Epithelial cell of esophagus (primary cell): ENCODE results near the gene GALNS.
"Not testable (repeated sequence)": the region's sequence is repeated elsewhere in the genome, so short reads cannot be mapped to it uniquely, and the experiment has no call there.

Source experiments
- DNase-seq: peaks from one replicate; pipeline ENCODE4 v3.0.0; 2010; ENCODE audit warnings: low read depth
- H3K4me3 ChIP-seq: 2 replicates; pipeline ENCODE4 v1.5.1; 2011; ENCODE audit warnings: mild to moderate bottlenecking, low read length, control low read depth
- TF ChIP-seq, protein P1 (sequence below): IDR thresholded peaks from 2 replicates; pipeline ENCODE4 v1.5.1; 2011; ENCODE audit warnings: low read depth, mild to moderate bottlenecking, low read length, control low read depth, inconsistent platforms; ENCODE audit not compliant: insufficient read depth; ENCODE audit errors: missing control alignments

GALNS gene

DNA sequence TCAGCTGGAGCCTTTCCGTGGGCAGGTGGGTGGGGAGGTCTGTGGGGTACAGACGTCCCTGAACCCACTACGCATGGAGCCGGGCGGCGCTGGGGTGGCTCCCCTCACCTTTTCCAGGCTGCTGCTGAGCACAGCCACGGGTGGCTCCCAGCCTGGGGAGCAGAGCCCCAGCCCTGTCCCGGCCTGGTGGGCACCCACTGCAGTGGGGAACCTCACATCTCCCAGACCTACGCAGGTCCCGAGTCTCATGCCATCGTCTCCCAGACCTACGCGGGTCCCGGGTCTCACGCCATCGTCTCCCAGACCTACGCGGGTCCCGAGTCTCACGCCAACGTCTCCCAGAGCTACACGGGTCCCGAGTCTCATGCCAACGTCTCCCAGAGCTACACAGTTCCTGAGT, 28.0 kb downstream of the GALNS start:
- TF ChIP-seq, protein P1, sequence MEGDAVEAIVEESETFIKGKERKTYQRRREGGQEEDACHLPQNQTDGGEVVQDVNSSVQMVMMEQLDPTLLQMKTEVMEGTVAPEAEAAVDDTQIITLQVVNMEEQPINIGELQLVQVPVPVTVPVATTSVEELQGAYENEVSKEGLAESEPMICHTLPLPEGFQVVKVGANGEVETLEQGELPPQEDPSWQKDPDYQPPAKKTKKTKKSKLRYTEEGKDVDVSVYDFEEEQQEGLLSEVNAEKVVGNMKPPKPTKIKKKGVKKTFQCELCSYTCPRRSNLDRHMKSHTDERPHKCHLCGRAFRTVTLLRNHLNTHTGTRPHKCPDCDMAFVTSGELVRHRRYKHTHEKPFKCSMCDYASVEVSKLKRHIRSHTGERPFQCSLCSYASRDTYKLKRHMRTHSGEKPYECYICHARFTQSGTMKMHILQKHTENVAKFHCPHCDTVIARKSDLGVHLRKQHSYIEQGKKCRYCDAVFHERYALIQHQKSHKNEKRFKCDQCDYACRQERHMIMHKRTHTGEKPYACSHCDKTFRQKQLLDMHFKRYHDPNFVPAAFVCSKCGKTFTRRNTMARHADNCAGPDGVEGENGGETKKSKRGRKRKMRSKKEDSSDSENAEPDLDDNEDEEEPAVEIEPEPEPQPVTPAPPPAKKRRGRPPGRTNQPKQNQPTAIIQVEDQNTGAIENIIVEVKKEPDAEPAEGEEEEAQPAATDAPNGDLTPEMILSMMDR: no peak
- DNase-seq: no peak
- H3K4me3 ChIP-seq: no peak overlapping the region

GRCh38 chr16:88827727-88828126, 29.0 kb downstream of the GALNS start:
- TF ChIP-seq, protein P1: no peak
- DNase-seq: no peak
- no peak overlapping the region for H3K4me3 ChIP-seq

DNA sequence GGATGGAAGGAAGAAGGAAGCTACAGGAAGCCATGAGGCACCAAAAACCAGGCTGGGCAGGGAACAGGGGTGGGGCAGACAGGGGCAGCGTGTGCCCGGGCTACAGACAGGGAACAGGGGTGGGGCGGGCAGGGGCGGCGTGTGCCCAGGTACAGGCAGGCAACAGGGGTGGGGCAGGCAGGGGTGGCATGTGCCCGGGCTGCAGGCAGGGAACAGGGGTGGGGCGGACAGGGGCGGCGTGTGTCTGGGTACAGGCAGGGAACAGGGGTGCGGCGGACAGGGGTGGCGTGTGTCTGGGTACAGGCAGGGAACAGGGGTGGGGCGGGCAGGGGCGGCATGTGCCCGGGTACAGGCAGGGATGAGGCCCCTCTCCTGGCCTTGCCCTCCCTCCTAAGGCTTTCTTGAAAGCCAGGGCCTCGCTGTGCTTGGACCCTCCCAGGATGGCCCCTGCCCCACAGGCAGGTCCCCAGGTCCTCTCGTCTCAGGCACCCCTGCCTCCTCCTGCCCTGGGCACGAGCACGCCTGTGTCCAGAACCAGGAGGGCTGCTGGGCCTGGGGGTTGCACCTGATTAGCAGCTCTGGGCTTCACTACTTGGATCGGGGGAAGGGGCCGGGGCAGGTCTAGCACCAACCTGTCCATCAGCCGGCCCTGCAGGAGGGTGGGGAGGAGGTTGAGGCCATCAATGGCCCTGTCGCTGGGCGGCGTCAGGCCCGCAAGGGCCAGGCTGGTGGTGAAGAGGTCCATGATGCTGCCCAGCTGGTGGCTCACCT, 30.5 kb downstream of the GALNS start:
- peak; percentile 24 for DNase-seq
- TF ChIP-seq, protein P1: no peak
- H3K4me3 ChIP-seq: no peak overlapping the region

DNA sequence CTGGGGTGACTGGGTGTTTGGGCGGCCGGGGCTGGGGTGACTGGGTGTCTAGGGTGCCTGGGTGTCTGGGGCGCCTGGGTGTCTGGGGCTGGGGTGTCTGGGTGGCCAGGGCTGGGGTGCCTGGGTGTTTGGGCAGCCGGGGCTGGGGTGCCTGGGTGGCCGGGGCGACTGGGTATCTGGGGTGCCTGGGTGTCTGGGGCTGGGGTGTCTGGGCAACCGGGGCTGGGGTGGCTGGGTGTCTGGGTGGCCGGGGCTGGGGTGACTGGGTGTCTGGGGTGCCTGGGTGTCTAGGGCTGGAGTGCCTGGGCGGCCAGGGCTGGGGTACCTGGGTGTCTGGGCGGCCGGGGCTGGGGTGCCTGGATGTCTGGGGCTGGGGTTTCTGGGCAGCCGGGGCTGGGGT, 31.6 kb downstream of the GALNS start:
- H3K4me3 ChIP-seq: no peak overlapping the region
- DNase-seq: no peak
- TF ChIP-seq, protein P1: no peak

GRCh38 chr16:88824256-88825077, 32.3 kb downstream of the GALNS start:
- TF ChIP-seq, protein P1: no peak
- no peak for DNase-seq
- H3K4me3 ChIP-seq: no peak overlapping the region

DNA sequence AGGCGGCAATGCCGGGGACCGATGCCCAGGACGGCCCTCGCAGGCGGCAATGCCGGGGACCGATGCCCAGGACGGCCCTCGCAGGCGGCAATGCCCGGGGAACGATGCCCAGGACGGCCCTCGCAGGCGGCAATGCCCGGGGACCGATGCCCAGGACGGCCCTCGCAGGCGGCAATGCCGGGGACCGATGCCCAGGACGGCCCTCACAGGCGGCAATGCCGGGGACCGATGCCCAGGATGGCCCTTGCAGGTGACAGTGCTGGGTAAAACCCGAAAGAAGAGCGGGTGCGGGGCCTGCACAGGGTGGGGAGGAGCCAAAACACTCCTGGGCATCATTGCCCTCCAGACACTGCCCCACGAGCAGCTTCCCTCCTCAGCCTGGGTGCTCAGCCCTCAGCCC, 33.1 kb downstream of the GALNS start:
- not testable (repeated sequence) for DNase-seq, H3K4me3 ChIP-seq

DNA sequence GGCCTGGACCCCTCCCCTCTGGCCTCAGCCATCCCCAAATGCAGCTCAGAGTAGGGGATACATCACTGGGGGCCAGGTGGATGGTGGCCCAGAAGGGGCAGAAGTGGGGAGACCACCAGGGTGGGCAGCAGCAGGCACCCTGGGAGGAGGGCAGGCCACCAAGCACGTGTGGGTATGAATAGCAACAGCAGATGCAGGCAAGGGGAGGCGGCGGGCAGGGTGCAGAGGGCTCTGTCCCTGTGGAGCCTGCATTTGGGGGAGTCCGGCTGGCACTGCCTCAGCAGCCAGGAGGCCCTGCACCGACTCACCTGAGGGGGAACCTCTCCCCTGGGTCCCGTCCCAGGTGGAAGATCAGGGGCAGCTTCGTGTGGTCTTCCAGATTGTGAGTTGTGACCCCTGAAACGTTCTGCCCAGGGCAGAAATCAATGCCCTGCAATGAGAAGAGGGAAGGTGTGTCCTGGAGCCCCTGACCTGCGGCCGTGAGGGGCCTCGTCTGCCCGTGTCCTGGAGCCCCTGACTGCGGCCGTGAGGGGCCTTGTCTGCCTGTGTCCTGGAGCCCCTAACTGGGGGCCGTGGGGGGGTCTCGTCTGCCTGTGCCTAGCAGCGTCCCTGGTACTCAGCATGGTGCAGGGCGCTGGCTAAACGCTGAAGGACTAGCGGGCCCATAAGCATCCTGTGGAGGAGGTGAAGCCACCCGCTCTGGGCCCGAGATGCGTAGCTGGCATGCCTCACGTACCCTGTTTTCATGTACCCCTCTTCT, 34.3 kb downstream of the GALNS start:
- TF ChIP-seq, protein P1: no peak
- DNase-seq: no peak
- no peak overlapping the region for H3K4me3 ChIP-seq
